OCI-LY7 (cell line): ENCODE data around the gene ZNF672. TPM values are rescaled to one million over a fixed set of nuclear protein-coding genes. Genes with fewer than 3 reads are reported as not detected.

Experiments
- BruUV-seq: library from RNA; stranded (reverse); fragments of 400-500 nt; replicated peaks from 2 replicates; lab custom pipeline; 2021; lab: Mats Ljungman, UMichigan
- CTCF ChIA-PET: fragments of 300-600 bp; sonication (Branson Sonifier 250); formaldehyde crosslinking; loops from one replicate; lab custom pipeline; 2022; ENCODE audit warnings: antibody characterized with exemption; ENCODE audit not compliant: unreplicated experiment; lab: Charles Lee
- POLR2A ChIA-PET: fragments of 300-600 bp; sonication (Branson Sonifier 250); formaldehyde crosslinking; loops from one replicate; lab custom pipeline; 2022; ENCODE audit warnings: antibody characterized with exemption; lab: Charles Lee
- DNase-seq: peaks from one replicate; pipeline ENCODE4 v3.0.0-alpha.2; 2015; ENCODE audit warnings: low spot score
- H2AFZ ChIP-seq: fragments of 200-600 bp; sonication (generic), shearing (Covaris generic); 2 replicates; pipeline ENCODE4 v1.6.1; 2014; ENCODE audit warnings: mild to moderate bottlenecking, antibody characterized with exemption, low read length, moderate library complexity
- H3K27ac ChIP-seq: fragments of 200-600 bp; sonication (generic); 2 replicates; pipeline ENCODE4 v1.5.1; 2014; ENCODE audit warnings: mixed run types, low read depth, mild to moderate bottlenecking, moderate library complexity, low read length, inconsistent platforms; ENCODE audit not compliant: poor library complexity, severe bottlenecking
- H3K36me3 ChIP-seq: fragments of 200-600 bp; sonication (generic); 2 replicates; pipeline ENCODE4 v1.6.1; 2014; ENCODE audit warnings: mild to moderate bottlenecking, antibody characterized with exemption, low read length, moderate library complexity, mixed read lengths; ENCODE audit not compliant: insufficient read depth
- H3K4me1 ChIP-seq: fragments of 200-600 bp; sonication (generic); 2 replicates; pipeline ENCODE4 v1.5.1; 2014; ENCODE audit warnings: mild to moderate bottlenecking, low read length; ENCODE audit not compliant: insufficient read depth, poor library complexity, severe bottlenecking
- H3K4me2 ChIP-seq: fragments of 200-600 bp; sonication (generic); 2 replicates; pipeline ENCODE4 v1.6.1; 2014; ENCODE audit warnings: mild to moderate bottlenecking, low read length
- H3K4me3 ChIP-seq: fragments of 200-600 bp; sonication (generic); 2 replicates; pipeline ENCODE4 v1.5.1; 2014; ENCODE audit warnings: mild to moderate bottlenecking, low read depth, low read length; ENCODE audit not compliant: poor library complexity, severe bottlenecking
- H3K79me2 ChIP-seq: fragments of 200-600 bp; sonication (generic); 2 replicates; pipeline ENCODE4 v1.6.1; 2016; ENCODE audit warnings: low read depth, mild to moderate bottlenecking, low read length, moderate library complexity, mixed read lengths; ENCODE audit not compliant: insufficient read depth
- H3K9me2 ChIP-seq: fragments of 200-600 bp; sonication (generic); 2 replicates; pipeline ENCODE4 v1.6.1; 2016; ENCODE audit warnings: mild to moderate bottlenecking, low read length, mixed read lengths; ENCODE audit not compliant: insufficient read depth
- H3K9me3 ChIP-seq: fragments of 200-600 bp; sonication (generic); 2 replicates; pipeline ENCODE4 v1.6.1; 2014; ENCODE audit warnings: mild to moderate bottlenecking, mixed run types, low read length, mixed read lengths
- H4K20me1 ChIP-seq: fragments of 200-600 bp; sonication (generic); 2 replicates; pipeline ENCODE4 v1.6.1; 2014; ENCODE audit warnings: mild to moderate bottlenecking, antibody characterized with exemption, low read length, moderate library complexity, mixed read lengths; ENCODE audit not compliant: insufficient read depth
- CTCF ChIP-seq: fragments of 200-600 bp; sonication (generic); conservative IDR thresholded peaks from 2 replicates; pipeline ENCODE4 v1.5.1; 2014; ENCODE audit warnings: mild to moderate bottlenecking, antibody characterized with exemption, low read length, moderate library complexity, mixed read lengths
- EZH2phosphoT487 ChIP-seq: fragments of 200-600 bp; sonication (generic); IDR thresholded peaks from 2 replicates; pipeline ENCODE4 v1.6.1; 2018; ENCODE audit warnings: low read depth, borderline replicate concordance, mild to moderate bottlenecking, mixed run types, antibody characterized with exemption, low read length, moderate library complexity, mixed read lengths
- intact Hi-C: fragments of 100-400 bp; cut with micrococcal nuclease; formaldehyde crosslinking; loops from one replicate; pipeline ENCODE4 v1.10.0; 2022; ENCODE audit not compliant: unreplicated experiment
- total RNA-seq, 2 experiments: library from RNA; depleted of rRNA in 1 of 2; stranded (reverse); fragments of >200 nt in 1 of 2; shearing (Covaris generic) in 1 of 2; gene quantifications; 2 replicates each; pipeline ENCODE4 v1.2.3, GENCODE V29; 2014 to 2022

Gene ZNF672
- total RNA-seq, 2 experiments from 2014 or later: 52.7 to 56.1 TPM

GRCh38 chr1:248847956-248848561 lies 10.0 kb downstream of the ZNF672 start:
- H3K4me1 ChIP-seq: peaks cover 9% of the 10 kb centered on the region
- TF ChIP-seq EZH2phosphoT487: no peak
- TF ChIP-seq CTCF: no peak
- H3K36me3 ChIP-seq: peaks cover 91% of the 10 kb centered on the region
- CTCF ChIA-PET: no interaction called here
- POLR2A ChIA-PET: no interaction called here
- no peak overlapping the region for H3K4me2 ChIP-seq
- H4K20me1 ChIP-seq: no peaks in the 10 kb centered on the region
- no peak overlapping the region for H3K4me3 ChIP-seq
- H3K9me3 ChIP-seq: no peaks in the 10 kb centered on the region
- H2AFZ ChIP-seq: no peak overlapping the region
- intact Hi-C loops: no loop called here
- no peak overlapping the region for H3K27ac ChIP-seq
- no TSS peak for BruUV-seq
- no peaks in the 10 kb centered on the region for H3K9me2 ChIP-seq
- H3K79me2 ChIP-seq: no peaks in the 10 kb centered on the region
- no peak for DNase-seq

GRCh38 chr1:248848602-248849001 lies 10.6 kb downstream of the ZNF672 start:
- CTCF ChIA-PET: no interaction called here
- H2AFZ ChIP-seq: no peak overlapping the region
- H3K79me2 ChIP-seq: no peaks in the 10 kb centered on the region
- DNase-seq: no peak
- H3K27ac ChIP-seq: no peak overlapping the region
- TF ChIP-seq CTCF (no peak), EZH2phosphoT487 (no peak)
- H3K4me2 ChIP-seq: no peak overlapping the region
- no peak overlapping the region for H3K4me3 ChIP-seq
- peaks cover 9% of the 10 kb centered on the region for H3K4me1 ChIP-seq
- POLR2A ChIA-PET: no interaction called here
- no peaks in the 10 kb centered on the region for H4K20me1 ChIP-seq
- no peaks in the 10 kb centered on the region for H3K9me3 ChIP-seq
- peaks cover 94% of the 10 kb centered on the region for H3K36me3 ChIP-seq
- BruUV-seq: no TSS peak
- intact Hi-C loops: no loop called here
- no peaks in the 10 kb centered on the region for H3K9me2 ChIP-seq

- H3K36me3 ChIP-seq: peaks cover 99% of the 10 kb centered on the region
- no peak overlapping the region for H3K27ac ChIP-seq
- CTCF ChIA-PET: no interaction called here
- H3K9me2 ChIP-seq: no peaks in the 10 kb centered on the region
- H3K4me2 ChIP-seq: no peak overlapping the region
- H4K20me1 ChIP-seq: no peaks in the 10 kb centered on the region
- TF ChIP-seq EZH2phosphoT487 (no peak), CTCF (no peak)
- no peaks in the 10 kb centered on the region for H3K79me2 ChIP-seq
- no peak overlapping the region for H2AFZ ChIP-seq
- BruUV-seq: no TSS peak
- POLR2A ChIA-PET: interaction anchor here (0.6 to 1.1 kb wide), 2 partner anchors 11 to 44 kb away, joined by 3 read pairs; no protein-coding TSS in a partner anchor
- H3K4me3 ChIP-seq: no peak overlapping the region
- no peaks in the 10 kb centered on the region for H3K9me3 ChIP-seq
- H3K4me1 ChIP-seq: peaks cover 9% of the 10 kb centered on the region
- intact Hi-C loops: no loop called here
- DNase-seq: no peak
These were observed 11.1 kb downstream of the ZNF672 start for GRCh38 chr1:248849152-248849551.
